Parathyroid adenoma (tissue), 2 donors: Measurements from ENCODE around the gene EHMT2.
A peak's percentile ranks its signal among the peaks of the same experiment; 100 is the strongest.

Source experiments
- H2AFZ ChIP-seq: fragments of 300-600 bp; sonication (generic); one replicate; pipeline ENCODE4 v1.7.0; 2017; ENCODE audit warnings: antibody characterized with exemption, mild to moderate bottlenecking
- H3K27ac ChIP-seq: fragments of 300-600 bp; sonication (generic); one replicate; pipeline ENCODE4 v1.7.0; 2017
- H3K27me3 ChIP-seq: fragments of 300-600 bp; sonication (generic); one replicate; pipeline ENCODE4 v1.7.0; 2017; ENCODE audit warnings: low read length; ENCODE audit not compliant: control insufficient read depth, insufficient read depth
- H3K36me3 ChIP-seq: fragments of 300-600 bp; sonication (generic); one replicate; pipeline ENCODE4 v1.7.0; 2017; ENCODE audit warnings: low read length; ENCODE audit not compliant: control insufficient read depth, insufficient read depth
- H3K4me1 ChIP-seq: fragments of 300-600 bp; sonication (generic); one replicate; pipeline ENCODE4 v1.7.0; 2017; ENCODE audit warnings: control low read depth
- H3K4me2 ChIP-seq: fragments of 300-600 bp; sonication (generic); one replicate; pipeline ENCODE4 v1.7.0; 2017; ENCODE audit warnings: low read length
- H3K4me3 ChIP-seq: fragments of 300-600 bp; sonication (generic); one replicate; pipeline ENCODE4 v1.7.0; 2017; ENCODE audit warnings: low read depth, low read length
- H3K79me2 ChIP-seq: fragments of 300-600 bp; sonication (generic); one replicate; pipeline ENCODE4 v1.7.0; 2017; ENCODE audit warnings: control low read depth
- H3K9ac ChIP-seq: fragments of 300-600 bp; sonication (generic); one replicate; pipeline ENCODE4 v1.7.0; 2017; ENCODE audit warnings: mild to moderate bottlenecking
- H3K9me3 ChIP-seq: fragments of 300-600 bp; sonication (generic); one replicate; pipeline ENCODE4 v1.7.0; 2017; ENCODE audit warnings: low read length; ENCODE audit not compliant: control insufficient read depth
- CTCF ChIP-seq: fragments of 300-600 bp; sonication (generic); IDR thresholded peaks from one replicate; pipeline ENCODE4 v1.7.0; 2017; ENCODE audit warnings: antibody characterized with exemption, mild to moderate bottlenecking
- donor health status: primary hyperparathyroidism.

EHMT2 gene

DNA sequence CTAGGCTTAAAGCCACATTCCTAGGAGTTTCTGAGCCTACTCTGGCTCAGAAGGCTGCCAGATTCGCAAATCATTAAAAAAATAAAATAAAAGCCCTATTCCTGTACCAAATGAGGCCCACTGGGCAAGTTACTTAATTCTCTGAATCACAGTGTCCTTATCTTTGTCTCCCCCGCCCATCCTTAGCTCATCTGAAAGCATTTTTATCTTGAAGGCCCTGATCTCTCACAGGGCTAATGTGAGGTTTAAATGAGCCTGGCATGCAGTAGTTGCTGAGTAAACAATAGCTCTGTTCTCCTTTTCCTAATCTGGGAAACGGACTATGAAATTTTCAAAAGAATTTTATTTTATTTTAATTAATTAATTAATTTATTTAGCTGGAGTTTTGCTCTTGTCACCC, 6.5 kb upstream of the EHMT2 start:
- Histone ChIP-seq H3K36me3 (no peaks in the 10 kb centered on the region), H3K4me3 (no peak overlapping the region), H3K4me1 (peaks cover 5% of the 10 kb centered on the region), H3K79me2 (no peaks in the 10 kb centered on the region), H3K9ac (no peak overlapping the region), H3K4me2 (no peak overlapping the region), H3K27ac (no peak overlapping the region), H3K9me3 (no peaks in the 10 kb centered on the region), H2AFZ (no peak overlapping the region), H3K27me3 (no peaks in the 10 kb centered on the region)
- no peak for TF ChIP-seq CTCF

GRCh38 chr6:31901953-31902643, 4.6 kb upstream of the EHMT2 start, which contains the start of gene ZBTB12:
TSS of gene ZBTB12 (minus strand) at chr6:31902086. CDS start at chr6:31901305, 781 bp downstream.
- Histone ChIP-seq H3K4me2 (peak within 1 kb of the TSS; percentile 96), H3K27me3 (no peaks in the 10 kb centered on the region), H3K9me3 (no peaks in the 10 kb centered on the region), H3K36me3 (no peaks in the 10 kb centered on the region), H3K79me2 (no peaks in the 10 kb centered on the region), H3K4me3 (peak within 1 kb of the TSS; percentile 63), H2AFZ (peak within 1 kb of the TSS; percentile 61), H3K4me1 (peaks cover 9% of the 10 kb centered on the region), H3K27ac (peak within 1 kb of the TSS; percentile 87), H3K9ac (no peak within 1 kb of the TSS)
- TF ChIP-seq CTCF = peak; percentile 12

- H3K4me3 ChIP-seq = peak overlapping the region; percentile 63
- H3K9ac ChIP-seq = no peak overlapping the region
Observed at GRCh38 chr6:31901415-31901952, 4.0 kb upstream of the EHMT2 start.

DNA sequence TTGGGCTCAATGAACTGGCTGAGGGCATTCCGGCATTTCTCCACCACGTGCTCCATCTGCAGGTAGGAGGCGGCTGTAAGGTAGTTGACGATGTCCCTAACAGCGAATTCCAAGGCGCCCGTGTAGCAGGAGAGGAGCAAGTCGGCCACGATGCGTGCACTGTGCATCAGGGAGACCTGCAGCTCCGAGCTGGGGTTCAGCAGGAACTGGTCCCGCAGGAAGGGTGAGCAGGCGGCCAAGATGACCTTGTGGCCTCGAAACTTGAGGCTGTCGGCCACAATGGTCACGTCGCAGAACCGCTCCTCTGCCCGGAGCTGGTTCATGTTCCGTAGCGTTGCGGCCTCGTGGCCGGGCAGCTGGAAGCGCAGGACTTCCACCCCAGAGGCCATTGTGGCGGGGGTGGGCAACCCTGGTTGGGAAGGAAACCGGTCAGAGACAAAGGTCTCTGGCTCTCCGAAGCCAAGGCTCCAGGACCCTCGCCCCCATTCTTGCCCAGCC, 3.5 kb upstream of the EHMT2 start:
- H3K27ac ChIP-seq = peak overlapping the region; percentile 87
- H3K79me2 ChIP-seq = no peaks in the 10 kb centered on the region
- H3K9me3 ChIP-seq = no peaks in the 10 kb centered on the region
- H3K36me3 ChIP-seq = no peaks in the 10 kb centered on the region
- H3K4me1 ChIP-seq = peaks cover 11% of the 10 kb centered on the region
- H3K4me2 ChIP-seq = peak overlapping the region; percentile 96
- TF ChIP-seq CTCF = no peak
- H3K9ac ChIP-seq = no peak overlapping the region
- H2AFZ ChIP-seq = peak overlapping the region; percentile 53
- peak overlapping the region; percentile 63 for H3K4me3 ChIP-seq
- no peaks in the 10 kb centered on the region for H3K27me3 ChIP-seq

More at GRCh38 chr6:31901415-31901952, 4.0 kb upstream of the EHMT2 start:
- peak overlapping the region; percentile 87 for H3K27ac ChIP-seq
- H3K36me3 ChIP-seq = no peaks in the 10 kb centered on the region
- H3K27me3 ChIP-seq = no peaks in the 10 kb centered on the region
- no peak for TF ChIP-seq CTCF
- H3K9me3 ChIP-seq = no peaks in the 10 kb centered on the region
- no peaks in the 10 kb centered on the region for H3K79me2 ChIP-seq
- H3K4me1 ChIP-seq = peaks cover 11% of the 10 kb centered on the region
- H2AFZ ChIP-seq = peak overlapping the region; percentile 53
- peak overlapping the region; percentile 96 for H3K4me2 ChIP-seq
